WERI-Rb-1 (cell line): ENCODE measurements around the gene ATP6V0D1.

ENCODE experiments used
- DNase-seq: peaks from one replicate; pipeline ENCODE4 v3.0.0-alpha.2; 2020
- H3K27ac ChIP-seq: fragments of 250-450 bp; sonication (Bioruptor Pico); 2 replicates; pipeline ENCODE4 v1.5.1; 2020; ENCODE audit warnings: mild to moderate bottlenecking, moderate library complexity
- H3K27me3 ChIP-seq: fragments of 250-450 bp; sonication (Bioruptor Pico); 2 replicates; pipeline ENCODE4 v1.5.1; 2021; ENCODE audit warnings: mild to moderate bottlenecking, low read depth, moderate library complexity; ENCODE audit not compliant: insufficient read depth, severe bottlenecking
- H3K36me3 ChIP-seq: fragments of 250-450 bp; sonication (Bioruptor Pico); 2 replicates; pipeline ENCODE4 v1.5.1; 2020; ENCODE audit warnings: mild to moderate bottlenecking, moderate library complexity
- H3K4me3 ChIP-seq: 2 replicates; pipeline ENCODE4 v1.5.1; 2011; ENCODE audit warnings: low read depth, mild to moderate bottlenecking, control low read depth, low read length
- H3K9me3 ChIP-seq: fragments of 250-450 bp; sonication (Bioruptor Pico); 2 replicates; pipeline ENCODE4 v1.5.1; 2021; ENCODE audit warnings: mild to moderate bottlenecking, moderate library complexity; ENCODE audit not compliant: severe bottlenecking
- CTCF ChIP-seq: IDR thresholded peaks from 2 replicates; pipeline ENCODE4 v1.5.1; 2011; ENCODE audit warnings: low read depth, mild to moderate bottlenecking, control low read depth, inconsistent platforms, low read length

The ATP6V0D1 gene

GRCh38 chr16:67393111-67393787 is 87.7 kb downstream of the ATP6V0D1 start, which contains the start of gene TPPP3:
Gene TPPP3 (minus strand): TSS chr16:67393498. CDS start chr16:67391111, 2,387 bp downstream.
- H3K4me3 ChIP-seq = peak within 1 kb of the TSS; percentile 41
- peak; percentile 96 for DNase-seq
- H3K27me3 ChIP-seq = no peaks in the 10 kb centered on the region
- peak; percentile 81 for TF ChIP-seq CTCF
- peak within 1 kb of the TSS; percentile 66 for H3K27ac ChIP-seq
- H3K9me3 ChIP-seq = no peaks in the 10 kb centered on the region
- H3K36me3 ChIP-seq = no peaks in the 10 kb centered on the region

GRCh38 chr16:67392301-67393059 is 88.5 kb downstream of the ATP6V0D1 start:
- H3K36me3 ChIP-seq = no peaks in the 10 kb centered on the region
- TF ChIP-seq CTCF = no peak
- peak overlapping the region; percentile 41 for H3K4me3 ChIP-seq
- H3K27ac ChIP-seq = no peak overlapping the region; the same call in 1 of the 2 replicates
- H3K9me3 ChIP-seq = no peaks in the 10 kb centered on the region
- no peak for DNase-seq
- H3K27me3 ChIP-seq = no peaks in the 10 kb centered on the region

GRCh38 chr16:67391424-67392300 is 89.3 kb downstream of the ATP6V0D1 start:
- Histone ChIP-seq H3K27me3 (no peaks in the 10 kb centered on the region), H3K4me3 (no peak overlapping the region), H3K9me3 (no peaks in the 10 kb centered on the region), H3K27ac (no peak overlapping the region), H3K36me3 (no peaks in the 10 kb centered on the region)
- no peak for DNase-seq
- no peak for TF ChIP-seq CTCF

GRCh38 chr16:67390816-67391423 is 90.0 kb downstream of the ATP6V0D1 start:
- H3K9me3 ChIP-seq = no peaks in the 10 kb centered on the region
- H3K27me3 ChIP-seq = no peaks in the 10 kb centered on the region
- DNase-seq = no peak
- no peak for TF ChIP-seq CTCF
- no peaks in the 10 kb centered on the region for H3K36me3 ChIP-seq
- H3K4me3 ChIP-seq = no peak overlapping the region
- no peak overlapping the region for H3K27ac ChIP-seq
